GM18868 (cell line): ENCODE data around the gene ITGA5.

Experiments used
- ATAC-seq: cut with Tn5 transposase; IDR thresholded peaks from one replicate; pipeline ENCODE4 v1.9.1; 2021; ENCODE audit warnings: mild to moderate bottlenecking, moderate library complexity; ENCODE audit not compliant: unreplicated experiment

ITGA5 gene

DNA sequence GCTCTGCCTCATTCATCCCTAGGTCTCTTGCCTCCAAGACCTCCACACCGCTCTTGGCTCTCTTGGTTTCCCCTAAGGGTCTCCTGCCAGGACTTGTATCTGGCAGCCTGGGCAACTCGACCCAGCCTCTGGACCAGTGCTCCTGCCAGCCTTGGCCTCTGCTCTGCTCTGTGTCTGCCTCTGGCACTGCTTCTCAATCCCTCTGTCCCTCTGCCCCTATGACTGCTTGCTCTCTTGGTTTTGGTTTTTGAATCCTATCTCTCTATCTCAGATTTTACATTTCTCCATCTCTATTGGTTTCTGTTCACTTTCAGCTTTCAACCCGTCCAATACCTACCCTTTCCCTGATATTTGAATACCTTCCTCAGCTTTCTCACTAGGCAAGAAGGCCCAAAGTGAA, 6.3 kb downstream of the ITGA5 start:
- no peak for ATAC-seq

DNA sequence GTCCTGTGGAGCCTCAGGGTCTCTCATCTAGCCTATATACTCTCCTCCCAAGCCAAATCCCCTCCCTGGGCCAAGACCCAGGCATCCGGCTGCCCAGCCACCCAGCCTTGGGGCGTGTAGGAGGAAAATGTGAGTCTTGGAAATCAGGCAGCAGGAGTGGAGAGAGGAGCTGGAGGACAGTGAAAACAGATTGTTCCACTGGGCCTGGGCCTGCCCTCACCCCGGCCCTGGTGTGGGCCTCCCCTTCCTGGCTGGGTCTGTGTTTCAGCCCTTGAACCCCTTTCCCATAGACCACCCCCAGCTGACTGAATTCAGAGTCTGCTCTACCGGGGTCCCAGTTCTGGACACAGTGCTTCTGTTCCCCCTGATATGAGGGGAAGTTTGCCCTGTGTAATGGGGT, 6.7 kb downstream of the ITGA5 start:
- no peak for ATAC-seq

DNA sequence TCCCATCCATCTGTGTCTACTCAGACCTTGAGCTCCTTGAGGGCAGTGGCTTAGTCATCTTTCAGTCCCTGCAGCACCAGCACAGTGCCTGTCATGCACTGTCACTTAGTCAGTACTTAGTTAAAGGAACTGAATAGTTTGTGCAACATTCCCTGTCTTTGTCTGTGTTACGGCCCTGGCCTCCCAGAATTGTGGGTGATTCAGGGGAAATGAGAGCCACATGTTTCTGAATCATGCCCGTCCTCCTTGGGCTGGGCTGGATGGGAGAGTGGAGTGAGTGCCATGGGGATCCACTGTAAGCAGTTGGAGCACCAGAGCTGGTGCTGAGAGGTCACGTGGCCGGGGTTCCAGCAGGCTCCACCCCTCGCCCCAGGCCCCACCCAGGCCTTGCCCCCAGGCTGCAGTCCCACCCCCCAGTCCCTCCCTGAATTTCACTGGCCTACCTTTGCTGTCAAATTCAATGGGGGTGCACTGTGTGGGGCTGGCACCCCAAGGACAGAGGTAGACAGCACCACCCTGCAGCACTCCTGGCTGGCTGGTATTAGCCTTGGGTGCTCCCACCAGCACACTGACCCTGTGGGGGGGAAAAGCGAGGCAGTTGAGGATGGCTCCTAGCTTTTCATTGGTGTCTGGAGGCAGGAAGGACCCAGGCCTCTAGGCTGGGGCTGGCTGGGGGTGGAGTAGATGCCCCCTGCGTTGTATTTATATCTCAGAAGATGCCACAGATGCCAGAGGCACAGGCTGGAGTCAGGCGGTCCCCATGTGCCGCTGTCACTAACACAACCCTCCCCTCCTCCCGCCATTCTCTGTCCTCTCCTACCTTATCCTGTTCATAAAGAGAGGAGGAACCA, 7.5 kb downstream of the ITGA5 start:
- peak; percentile 42 for ATAC-seq

DNA sequence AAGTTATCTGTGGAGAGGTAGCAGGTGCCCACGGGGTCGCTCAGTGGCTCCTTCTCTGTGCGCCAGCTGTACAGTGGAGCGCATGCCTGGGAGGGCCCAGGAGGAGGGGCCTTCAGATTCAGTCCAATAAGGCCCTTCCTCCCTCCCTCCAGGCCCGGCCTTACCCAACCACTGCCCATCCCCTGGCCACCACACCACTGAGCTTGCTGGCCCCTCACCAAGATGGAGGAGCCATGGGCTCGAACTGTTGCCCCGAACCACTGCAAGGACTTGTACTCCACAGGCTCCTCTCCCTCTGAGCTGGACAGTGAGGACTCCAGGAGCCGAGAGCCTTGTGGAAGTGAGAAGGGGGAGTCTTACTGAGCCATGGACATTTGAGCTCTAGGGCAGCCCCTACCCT, 9.8 kb downstream of the ITGA5 start:
- ATAC-seq, result no peak

DNA sequence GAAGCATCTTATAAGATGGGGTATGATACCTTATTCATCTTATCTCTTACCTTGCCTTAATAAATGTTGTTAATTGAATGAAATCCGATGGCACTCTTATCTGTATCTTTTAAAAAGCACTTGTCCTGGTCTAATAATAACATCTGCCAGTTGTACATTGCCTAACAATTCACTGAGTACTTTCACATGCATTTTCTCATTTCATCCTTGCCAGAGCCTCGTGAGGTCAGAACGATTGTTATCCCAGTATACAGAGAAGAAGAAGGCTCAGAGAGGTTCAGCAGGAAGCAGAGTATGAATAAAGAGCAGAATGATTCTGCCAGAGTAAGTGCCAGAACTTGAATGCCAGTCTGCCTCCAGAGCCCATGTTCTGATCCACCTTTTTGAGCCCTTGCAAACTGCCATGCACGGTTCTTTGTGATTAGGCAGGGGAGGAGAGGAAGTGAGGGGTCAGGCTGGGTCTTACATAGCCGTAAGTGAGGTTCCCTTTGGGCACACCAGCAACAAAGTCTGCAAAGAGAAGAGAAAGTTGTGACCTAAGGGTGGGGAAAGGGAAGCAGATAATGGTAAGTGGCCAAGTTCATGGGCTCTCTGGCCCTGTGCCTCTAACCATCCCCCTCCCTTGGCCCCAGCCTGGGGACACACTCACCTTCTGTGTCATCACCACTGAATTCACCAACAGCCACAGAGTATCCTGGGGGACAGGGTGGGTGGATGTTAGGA, 11.7 kb downstream of the ITGA5 start:
- no peak for ATAC-seq

DNA sequence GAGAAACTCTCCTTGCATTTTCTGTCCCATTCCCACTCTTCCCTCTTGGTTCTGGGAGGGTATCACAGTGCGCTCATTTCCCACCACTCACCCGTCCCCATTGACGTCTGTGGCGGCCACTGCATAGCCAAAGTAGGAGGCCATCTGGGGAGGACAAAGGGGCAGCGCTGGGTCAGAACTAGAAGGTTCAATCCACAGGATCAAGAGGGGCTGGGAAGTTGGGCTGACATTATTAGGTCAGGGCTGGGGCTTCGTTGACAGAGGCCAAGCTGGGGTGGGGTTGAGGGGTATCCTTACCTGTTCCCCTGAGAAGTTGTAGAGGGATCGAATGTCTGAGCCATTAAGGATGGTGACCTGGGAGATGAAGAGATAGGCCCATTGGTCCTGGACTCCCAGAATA, 13.5 kb downstream of the ITGA5 start:
- ATAC-seq, result no peak

DNA sequence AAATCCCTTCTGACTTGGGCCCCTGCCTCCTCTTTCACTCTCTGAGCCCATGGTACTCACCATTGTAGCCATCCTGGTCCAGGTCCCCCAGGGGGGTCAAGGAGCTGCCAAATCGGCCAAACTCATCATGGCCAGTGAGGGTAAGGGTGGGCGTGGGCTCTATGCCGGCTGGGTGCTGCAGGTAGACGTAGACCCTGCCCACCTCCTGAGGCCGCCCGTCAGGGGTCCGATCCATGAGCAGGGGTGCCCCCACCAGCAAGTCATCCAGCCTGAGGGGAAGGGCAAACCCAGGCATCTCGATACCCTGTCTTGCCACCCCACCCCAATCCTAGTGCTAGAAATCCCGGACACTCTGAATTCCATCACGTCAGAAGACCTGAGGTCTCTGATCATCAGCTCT, 14.0 kb downstream of the ITGA5 start:
- ATAC-seq, result no peak

- no peak for ATAC-seq
These were observed 14.7 kb downstream of the ITGA5 start for GRCh38 chr12:54404061-54405004.

DNA sequence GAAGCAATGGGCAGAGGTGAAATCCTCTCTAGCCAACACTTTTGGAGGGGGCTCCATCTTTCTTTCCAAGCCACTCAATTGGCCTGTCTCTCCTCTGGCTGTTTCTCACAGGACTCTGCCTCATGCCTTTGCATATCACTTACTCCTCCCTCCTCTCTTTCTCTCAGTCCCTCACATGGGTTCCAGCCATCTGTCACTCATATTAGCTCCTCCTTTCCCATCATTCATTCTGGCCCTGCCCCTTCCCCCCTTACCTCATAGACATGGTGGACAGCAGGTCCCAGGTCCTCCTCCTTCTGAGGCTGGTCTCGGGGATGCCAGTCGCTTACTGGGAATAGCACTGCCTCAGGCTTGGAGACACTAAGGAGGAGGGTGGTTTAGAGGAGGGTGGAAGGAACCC, 17.9 kb downstream of the ITGA5 start:
- ATAC-seq, result no peak

DNA sequence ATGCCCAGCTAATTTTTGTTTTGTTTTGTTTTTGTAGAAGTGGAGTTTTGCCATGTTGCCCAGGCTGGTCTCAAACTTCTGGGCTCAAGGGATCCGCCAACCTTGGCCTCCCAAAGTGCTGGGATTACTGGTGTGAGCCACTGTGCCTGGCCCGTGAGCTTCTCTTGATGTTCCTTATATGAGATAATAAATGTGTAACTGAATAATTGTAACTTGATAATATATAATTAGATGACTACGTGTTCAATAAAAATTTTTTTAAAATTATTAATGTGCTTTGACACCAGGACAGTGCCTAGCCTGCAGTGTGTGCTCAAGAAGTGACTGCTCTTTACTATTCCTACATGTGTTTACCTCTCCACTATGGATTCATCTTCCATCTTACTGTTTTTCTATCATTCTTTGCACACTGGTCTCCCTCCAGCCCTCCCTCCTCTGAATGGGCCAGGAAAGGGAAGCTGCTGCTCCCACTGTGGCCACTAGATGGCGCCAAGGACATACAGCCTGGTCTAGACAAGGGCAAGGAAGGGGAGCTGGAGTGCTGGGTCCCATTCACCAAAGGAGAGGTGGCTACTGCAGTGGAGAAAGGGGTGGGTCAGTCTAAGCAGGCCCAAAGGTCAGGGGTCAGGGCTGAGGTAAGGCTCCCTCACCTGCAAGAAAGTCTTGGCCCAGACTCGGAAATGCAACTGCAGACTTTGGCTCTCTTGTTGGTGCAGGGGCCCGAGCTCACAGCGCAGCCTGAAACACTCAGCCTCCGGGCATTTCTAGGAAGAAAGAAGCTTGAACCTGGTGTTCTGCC, 19.9 kb downstream of the ITGA5 start:
- ATAC-seq, result peak; percentile 78

GRCh38 chr12:54398218-54398617, 20.8 kb downstream of the ITGA5 start:
- no peak for ATAC-seq

GRCh38 chr12:54397157-54397556, 21.9 kb downstream of the ITGA5 start:
- ATAC-seq, result no peak

- no peak for ATAC-seq
These were observed 23.5 kb downstream of the ITGA5 start for GRCh38 chr12:54395545-54395944.

GRCh38 chr12:54394986-54395385, 24.1 kb downstream of the ITGA5 start:
- no peak for ATAC-seq

- ATAC-seq, result no peak
These were observed 24.8 kb downstream of the ITGA5 start for GRCh38 chr12:54394281-54394719.

GRCh38 chr12:54393743-54394142, 25.3 kb downstream of the ITGA5 start:
- no peak for ATAC-seq

GRCh38 chr12:54393207-54393609, 25.9 kb downstream of the ITGA5 start:
- ATAC-seq, result no peak

DNA sequence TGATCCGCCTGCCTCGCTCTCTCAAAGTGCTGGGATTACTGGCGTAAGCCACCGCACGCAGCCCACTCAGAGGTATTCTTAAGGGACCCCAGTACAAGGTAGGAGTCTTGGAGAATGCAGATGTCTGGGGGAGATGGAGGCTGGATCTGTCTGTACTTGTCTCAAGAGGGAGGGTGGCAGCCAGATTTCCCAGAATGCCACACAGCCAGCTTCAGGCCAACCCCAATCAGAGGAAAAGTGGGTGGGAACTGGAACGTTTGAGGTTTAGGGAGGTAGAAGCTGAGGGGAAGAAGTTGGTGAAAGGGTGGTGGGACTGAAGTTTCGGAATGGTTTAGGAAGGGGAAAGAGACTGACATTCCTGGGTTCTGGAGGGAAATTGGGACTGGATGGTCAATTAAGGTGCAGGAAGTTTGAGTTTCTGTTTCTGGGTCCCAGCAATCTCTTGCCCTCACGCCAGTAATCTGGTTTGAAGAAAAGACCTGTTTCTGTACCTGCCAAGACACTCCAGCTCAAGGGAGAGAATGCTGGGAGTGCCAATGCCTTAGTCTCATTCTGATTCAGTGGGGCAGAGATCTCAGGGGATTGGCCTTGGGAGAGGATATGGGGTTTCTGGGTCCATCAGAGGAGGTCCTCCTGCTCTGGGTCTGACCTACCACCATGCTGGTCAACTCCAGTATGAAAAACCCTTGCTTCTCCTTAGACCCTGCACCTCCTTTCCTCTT, 26.4 kb downstream of the ITGA5 start:
- no peak for ATAC-seq

GRCh38 chr12:54390668-54391551, 28.2 kb downstream of the ITGA5 start:
- ATAC-seq, result peak; percentile 77
